HCT116 (cell line): Measurements from ENCODE around the gene SEMA4F. TPM values are rescaled to one million over a fixed set of nuclear protein-coding genes. Genes with fewer than 3 reads are reported as not detected.

Experiments used
- ATAC-seq: fragments of 200-7000 bp; cut with Tn5 transposase; 2 replicates; pipeline ENCODE4 v1.9.1; 2020; ENCODE audit warnings: mild to moderate bottlenecking, moderate library complexity
- BruUV-seq: library from RNA; stranded (reverse); fragments of 400-500 nt; replicated peaks from 2 replicates; lab custom pipeline; 2021; lab: Mats Ljungman, UMichigan
- CTCF ChIA-PET: fragments of 300-600 bp; sonication (Branson Sonifier 250); formaldehyde crosslinking; loops from one replicate; lab custom pipeline; 2021; ENCODE audit warnings: antibody characterized with exemption; lab: Charles Lee
- POLR2A ChIA-PET: fragments of 300-600, 350-600 bp; sonication (Branson Sonifier 250); formaldehyde crosslinking; loops from one replicate; lab custom pipeline; 2021; ENCODE audit warnings: antibody characterized with exemption; lab: Charles Lee
- RAD21 ChIA-PET, 2 experiments: fragments of 300-600 bp; sonication (Branson Sonifier 250); formaldehyde crosslinking; loops; one replicate each; lab custom pipeline; 2023; ENCODE audit warnings: low total read pairs in 2 of 2; ENCODE audit not compliant: uncharacterized antibody in 2 of 2, unreplicated experiment in 2 of 2, low non-redundant PET in 1 of 2; lab: Charles Lee
- DNase-seq: peaks from one replicate; pipeline ENCODE4 v3.0.0-alpha.2; 2010; ENCODE audit warnings: low read depth, low spot score
- H2AFZ ChIP-seq: fragments of 200-600 bp; shearing (Covaris generic), sonication (generic); 2 replicates; pipeline ENCODE4 v1.6.1; 2017; ENCODE audit warnings: low read depth, mixed run types, mixed read lengths, antibody characterized with exemption, low read length; ENCODE audit not compliant: poor library complexity, severe bottlenecking
- H3K27ac ChIP-seq: 2 replicates; pipeline ENCODE4 v1.5.1; 2012; ENCODE audit warnings: low read depth, low read length
- H3K27me3 ChIP-seq: fragments of 200-600 bp; sonication (generic); 2 replicates; pipeline ENCODE4 v1.6.1; 2016; ENCODE audit warnings: mixed run types, low read length, mixed read lengths; ENCODE audit not compliant: insufficient read depth
- H3K36me3 ChIP-seq, 2 experiments: fragments of 200-500 bp in 1 of 2; fragments of 200-600 bp in 1 of 2; sonication (Bioruptor generic) in 1 of 2; sonication (generic) in 1 of 2; 2 replicates each; pipeline versions ENCODE4 v1.5.1 to v1.6.1; 2014 to 2016; ENCODE audit warnings: low read length in 2 of 2, inconsistent platforms in 1 of 2, mixed read lengths in 1 of 2, mixed run types in 1 of 2; ENCODE audit not compliant: insufficient read depth in 2 of 2, control insufficient read depth in 1 of 2
- H3K4me1 ChIP-seq, 2 experiments: fragments of 200-600 bp in 1 of 2; sonication (generic) in 1 of 2; 2 replicates each; pipeline versions ENCODE4 v1.5.1 to v1.6.1; 2012 to 2017; ENCODE audit warnings: low read length in 2 of 2, inconsistent platforms in 1 of 2, mild to moderate bottlenecking in 1 of 2, mixed read lengths in 1 of 2, mixed run types in 1 of 2, moderate library complexity in 1 of 2; ENCODE audit not compliant: insufficient read depth in 2 of 2, control insufficient read depth in 1 of 2
- H3K4me2 ChIP-seq: fragments of 200-600 bp; sonication (generic); 2 replicates; pipeline ENCODE4 v1.6.1; 2017; ENCODE audit warnings: mixed run types, low read length, mixed read lengths
- H3K4me3 ChIP-seq, 2 experiments: fragments of 200-600 bp in 1 of 2; sonication (generic) in 1 of 2; replicated peaks in 1 of 2; 2 replicates each; pipeline ENCODE4 v1.5.1; 2011 to 2016; ENCODE audit warnings: low read length in 2 of 2, control low read depth in 1 of 2, low read depth in 1 of 2, mild to moderate bottlenecking in 1 of 2, mixed read lengths in 1 of 2, mixed run types in 1 of 2
- H3K79me2 ChIP-seq: fragments of 200-600 bp; sonication (generic); 2 replicates; pipeline ENCODE4 v1.6.1; 2017; ENCODE audit warnings: mild to moderate bottlenecking, mixed run types, low read length, moderate library complexity, mixed read lengths; ENCODE audit not compliant: insufficient read depth
- H3K9ac ChIP-seq: fragments of 200-600 bp; sonication (generic); 2 replicates; pipeline ENCODE4 v1.6.1; 2016; ENCODE audit warnings: low read length, mixed read lengths
- H3K9me2 ChIP-seq: fragments of 200-600 bp; sonication (generic), shearing (Covaris generic); 2 replicates; pipeline ENCODE4 v1.6.1; 2017; ENCODE audit warnings: mixed run types, mild to moderate bottlenecking, moderate library complexity; ENCODE audit not compliant: insufficient read depth
- H3K9me3 ChIP-seq, 2 experiments: fragments of 200-500 bp in 1 of 2; fragments of 200-600 bp in 1 of 2; sonication (Bioruptor generic) in 1 of 2; sonication (generic) in 1 of 2; 2 replicates each; pipeline ENCODE4 v1.6.1; 2014 to 2017; ENCODE audit warnings: low read length in 2 of 2, mixed read lengths in 2 of 2, inconsistent platforms in 1 of 2, low read depth in 1 of 2, mild to moderate bottlenecking in 1 of 2, mixed run types in 1 of 2, moderate library complexity in 1 of 2; ENCODE audit not compliant: control insufficient read depth in 1 of 2, insufficient read depth in 1 of 2
- H4K20me1 ChIP-seq: fragments of 200-600 bp; sonication (generic), shearing (Covaris generic); 2 replicates; pipeline ENCODE4 v1.6.1; 2017; ENCODE audit warnings: mixed run types, mild to moderate bottlenecking, moderate library complexity; ENCODE audit not compliant: insufficient read depth
- CBX3 ChIP-seq: IDR thresholded peaks from 2 replicates; pipeline ENCODE4 v1.6.1; 2012; ENCODE audit warnings: low read depth
- CEBPB ChIP-seq: IDR thresholded peaks from 2 replicates; pipeline ENCODE4 v1.6.1; 2012; ENCODE audit warnings: low read depth
- EGR1 ChIP-seq: IDR thresholded peaks from 2 replicates; pipeline ENCODE4 v1.6.1; 2012; ENCODE audit warnings: low read depth
- ELF1 ChIP-seq: IDR thresholded peaks from 2 replicates; pipeline ENCODE4 v1.6.1; 2012; ENCODE audit warnings: low read depth, borderline replicate concordance
- EZH2 ChIP-seq: fragments of 200-600 bp; sonication (generic); IDR thresholded peaks from 2 replicates; pipeline ENCODE4 v1.6.1; 2017; ENCODE audit warnings: antibody characterized with exemption, mixed run types
- EZH2phosphoT487 ChIP-seq: fragments of 200-600 bp; IDR thresholded peaks from 2 replicates; pipeline ENCODE4 v1.6.1; 2018; ENCODE audit warnings: antibody characterized with exemption, borderline replicate concordance
- FOSL1 ChIP-seq: IDR thresholded peaks from 2 replicates; pipeline ENCODE4 v1.6.1; 2012; ENCODE audit warnings: low read depth
- POLR2AphosphoS5 ChIP-seq: IDR thresholded peaks from 2 replicates; pipeline ENCODE4 v1.6.1; 2011; ENCODE audit warnings: mild to moderate bottlenecking, low read depth, low read length, moderate library complexity
- RAD21 ChIP-seq: IDR thresholded peaks from 2 replicates; pipeline ENCODE4 v1.6.1; 2012; ENCODE audit warnings: low read depth, mild to moderate bottlenecking
- SP1 ChIP-seq: IDR thresholded peaks from 2 replicates; pipeline ENCODE4 v1.6.1; 2012; ENCODE audit warnings: low read depth
- TCF7L2 ChIP-seq: IDR thresholded peaks from 2 replicates; pipeline ENCODE4 v1.7.0; 2011; ENCODE audit warnings: borderline replicate concordance, inconsistent platforms; ENCODE audit not compliant: insufficient read depth, insufficient read length; ENCODE audit errors: extremely low read depth
- YY1 ChIP-seq: IDR thresholded peaks from 2 replicates; pipeline ENCODE4 v1.6.1; 2011; ENCODE audit warnings: low read length, low read depth, moderate library complexity, mild to moderate bottlenecking; ENCODE audit not compliant: insufficient replicate concordance; ENCODE audit errors: extremely low read depth
- intact Hi-C: fragments of 100-400 bp; cut with micrococcal nuclease; formaldehyde crosslinking; loops from 2 replicates; pipeline ENCODE4 v1.10.0; 2022
- total RNA-seq: library from RNA; stranded (reverse); gene quantifications from one replicate; pipeline ENCODE4 v1.2.1, GENCODE V29; 2021; ENCODE audit not compliant: unreplicated experiment
- TF ChIP-seq, protein P1 (sequence below): IDR thresholded peaks from 2 replicates; pipeline ENCODE4 v1.6.1; 2012; ENCODE audit warnings: low read depth
- TF ChIP-seq, protein P2 (sequence below), 3 experiments: fragments of 200-600 bp in 1 of 3; sonication (generic) in 1 of 3; IDR thresholded peaks in 2 of 3; conservative IDR thresholded peaks in 1 of 3; 2 replicates each; pipeline ENCODE4 v1.5.1; 2012 to 2017; ENCODE audit warnings: low read depth in 2 of 3, low read length in 2 of 3, antibody characterized with exemption in 1 of 3, borderline replicate concordance in 1 of 3, control low read depth in 1 of 3, mild to moderate bottlenecking in 1 of 3, mixed read lengths in 1 of 3, mixed run types in 1 of 3, moderate library complexity in 1 of 3; ENCODE audit not compliant: insufficient read depth in 1 of 3

The SEMA4F gene
- total RNA-seq, 1 experiment from 2014 or later = 12.3 TPM

DNA sequence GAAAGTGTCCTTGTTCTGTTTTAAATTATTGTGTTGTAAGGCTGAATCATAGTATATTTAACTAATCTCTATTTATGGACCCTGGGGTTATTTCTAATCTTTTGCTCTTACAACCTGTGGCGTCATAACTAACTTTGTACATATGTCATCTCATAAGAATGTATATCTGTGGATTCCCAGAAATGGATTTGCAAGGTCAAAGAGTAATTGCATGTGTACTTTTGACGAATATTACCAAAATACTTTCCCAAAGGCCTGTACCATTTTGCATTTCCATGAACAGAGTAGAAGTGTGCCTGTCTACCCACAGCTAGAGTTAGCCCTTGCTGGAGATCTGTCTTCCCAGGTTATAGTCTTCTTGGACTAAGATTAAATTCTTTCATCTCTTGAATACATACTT is 42.8 kb downstream of the SEMA4F start:
- H3K4me2 ChIP-seq = no peak overlapping the region
- DNase-seq (no peak), ATAC-seq (no peak)
- no peaks in the 10 kb centered on the region for H3K4me1 ChIP-seq
- no peaks in the 10 kb centered on the region for H3K9me2 ChIP-seq
- ChIA-PET POLR2A (no interaction called here), RAD21 (no interaction called here), CTCF (no interaction called here)
- no peaks in the 10 kb centered on the region for H3K27me3 ChIP-seq
- TF ChIP-seq POLR2AphosphoS5 (no peak), CEBPB (no peak), CBX3 (no peak), TCF7L2 (no peak), YY1 (no peak), EGR1 (no peak), RAD21 (no peak), ELF1 (no peak), FOSL1 (no peak), SP1 (no peak), EZH2 (no peak), EZH2phosphoT487 (no peak)
- TF ChIP-seq, protein P1, sequence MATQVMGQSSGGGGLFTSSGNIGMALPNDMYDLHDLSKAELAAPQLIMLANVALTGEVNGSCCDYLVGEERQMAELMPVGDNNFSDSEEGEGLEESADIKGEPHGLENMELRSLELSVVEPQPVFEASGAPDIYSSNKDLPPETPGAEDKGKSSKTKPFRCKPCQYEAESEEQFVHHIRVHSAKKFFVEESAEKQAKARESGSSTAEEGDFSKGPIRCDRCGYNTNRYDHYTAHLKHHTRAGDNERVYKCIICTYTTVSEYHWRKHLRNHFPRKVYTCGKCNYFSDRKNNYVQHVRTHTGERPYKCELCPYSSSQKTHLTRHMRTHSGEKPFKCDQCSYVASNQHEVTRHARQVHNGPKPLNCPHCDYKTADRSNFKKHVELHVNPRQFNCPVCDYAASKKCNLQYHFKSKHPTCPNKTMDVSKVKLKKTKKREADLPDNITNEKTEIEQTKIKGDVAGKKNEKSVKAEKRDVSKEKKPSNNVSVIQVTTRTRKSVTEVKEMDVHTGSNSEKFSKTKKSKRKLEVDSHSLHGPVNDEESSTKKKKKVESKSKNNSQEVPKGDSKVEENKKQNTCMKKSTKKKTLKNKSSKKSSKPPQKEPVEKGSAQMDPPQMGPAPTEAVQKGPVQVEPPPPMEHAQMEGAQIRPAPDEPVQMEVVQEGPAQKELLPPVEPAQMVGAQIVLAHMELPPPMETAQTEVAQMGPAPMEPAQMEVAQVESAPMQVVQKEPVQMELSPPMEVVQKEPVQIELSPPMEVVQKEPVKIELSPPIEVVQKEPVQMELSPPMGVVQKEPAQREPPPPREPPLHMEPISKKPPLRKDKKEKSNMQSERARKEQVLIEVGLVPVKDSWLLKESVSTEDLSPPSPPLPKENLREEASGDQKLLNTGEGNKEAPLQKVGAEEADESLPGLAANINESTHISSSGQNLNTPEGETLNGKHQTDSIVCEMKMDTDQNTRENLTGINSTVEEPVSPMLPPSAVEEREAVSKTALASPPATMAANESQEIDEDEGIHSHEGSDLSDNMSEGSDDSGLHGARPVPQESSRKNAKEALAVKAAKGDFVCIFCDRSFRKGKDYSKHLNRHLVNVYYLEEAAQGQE = no peak
- TF ChIP-seq, protein P2, sequence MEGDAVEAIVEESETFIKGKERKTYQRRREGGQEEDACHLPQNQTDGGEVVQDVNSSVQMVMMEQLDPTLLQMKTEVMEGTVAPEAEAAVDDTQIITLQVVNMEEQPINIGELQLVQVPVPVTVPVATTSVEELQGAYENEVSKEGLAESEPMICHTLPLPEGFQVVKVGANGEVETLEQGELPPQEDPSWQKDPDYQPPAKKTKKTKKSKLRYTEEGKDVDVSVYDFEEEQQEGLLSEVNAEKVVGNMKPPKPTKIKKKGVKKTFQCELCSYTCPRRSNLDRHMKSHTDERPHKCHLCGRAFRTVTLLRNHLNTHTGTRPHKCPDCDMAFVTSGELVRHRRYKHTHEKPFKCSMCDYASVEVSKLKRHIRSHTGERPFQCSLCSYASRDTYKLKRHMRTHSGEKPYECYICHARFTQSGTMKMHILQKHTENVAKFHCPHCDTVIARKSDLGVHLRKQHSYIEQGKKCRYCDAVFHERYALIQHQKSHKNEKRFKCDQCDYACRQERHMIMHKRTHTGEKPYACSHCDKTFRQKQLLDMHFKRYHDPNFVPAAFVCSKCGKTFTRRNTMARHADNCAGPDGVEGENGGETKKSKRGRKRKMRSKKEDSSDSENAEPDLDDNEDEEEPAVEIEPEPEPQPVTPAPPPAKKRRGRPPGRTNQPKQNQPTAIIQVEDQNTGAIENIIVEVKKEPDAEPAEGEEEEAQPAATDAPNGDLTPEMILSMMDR (IDR thresholded peaks at IDR 0.05 in 2 of 3, conservative IDR thresholded peaks at IDR 0.05 in 1 of 3; ENCODE audit: borderline replicate concordance in 1 of 3, insufficient read depth in 1 of 3, low read depth in 2 of 3, low read length in 2 of 3) = no peak
- no peaks in the 10 kb centered on the region for H4K20me1 ChIP-seq
- H3K79me2 ChIP-seq = no peaks in the 10 kb centered on the region
- intact Hi-C loops = loop anchor here (10.0 kb wide), 1 partner anchor 358 kb away; no protein-coding TSS in a partner anchor
- H3K27ac ChIP-seq = no peak overlapping the region
- H2AFZ ChIP-seq = no peak overlapping the region
- H3K9ac ChIP-seq = no peak overlapping the region
- H3K9me3 ChIP-seq = no peaks in the 10 kb centered on the region
- no TSS peak for BruUV-seq
- no peak overlapping the region for H3K4me3 ChIP-seq
- no peaks in the 10 kb centered on the region for H3K36me3 ChIP-seq
